ENCODE data around the gene UBE2C.

The UBE2C gene

GRCh38 chr20:45798935-45799642 is 13.4 kb upstream of the UBE2C start:
- H3K4me3 ChIP-seq (ENCODE audit: low read depth, low read length), result no peak overlapping the region
- peak; percentile 69 for DNase-seq (ENCODE audit: low read depth)
- TF ChIP-seq CTCF (IDR thresholded peaks at IDR 0.05; ENCODE audit: insufficient read depth, low read depth, low read length, missing control alignments), result peak; percentile 81

- no peak for TF ChIP-seq CTCF (IDR thresholded peaks at IDR 0.05; ENCODE audit: insufficient read depth, low read depth, low read length, missing control alignments)
- H3K4me3 ChIP-seq (ENCODE audit: low read depth, low read length), result no peak overlapping the region
- no peak for DNase-seq (ENCODE audit: low read depth)
Measured at GRCh38 chr20:45801851-45802250, 10.6 kb upstream of the UBE2C start.

DNA sequence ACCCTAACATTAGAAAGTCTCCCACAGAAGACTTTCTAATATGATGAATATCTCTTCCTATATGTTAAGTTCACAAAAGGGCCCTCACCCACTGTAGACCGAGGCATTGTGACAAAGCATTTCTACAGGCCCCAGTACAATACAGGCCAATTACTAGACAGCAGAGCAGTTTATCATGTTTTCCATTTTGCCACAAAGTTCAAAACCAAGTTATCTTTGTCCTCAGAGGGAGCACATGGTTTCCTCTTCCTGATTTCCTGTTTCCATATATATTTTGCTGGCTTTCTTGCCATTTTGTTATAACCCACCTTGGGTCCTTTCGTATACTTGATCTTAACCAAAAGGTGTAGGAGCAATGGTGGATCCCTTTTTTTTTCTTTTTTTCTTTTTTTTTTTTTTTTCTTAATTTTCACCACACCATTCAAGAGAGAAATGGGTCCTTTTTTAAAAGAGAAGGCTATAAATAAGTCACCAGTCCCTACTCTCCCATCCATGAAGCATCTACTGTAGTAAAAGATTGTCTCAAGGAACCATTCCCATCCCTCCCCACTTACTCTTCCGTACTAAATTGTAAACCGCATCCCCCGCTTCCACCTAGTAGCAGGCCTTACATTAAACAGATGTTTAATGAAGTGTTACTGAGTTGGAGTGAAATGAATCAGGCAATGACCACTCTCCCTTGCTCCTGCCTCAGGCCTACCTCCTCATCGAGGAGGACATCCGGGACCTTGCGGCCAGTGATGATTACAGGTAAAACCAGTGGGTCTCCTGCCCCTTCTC is 2.1 kb upstream of the UBE2C start:
- no peak for TF ChIP-seq CTCF (IDR thresholded peaks at IDR 0.05; ENCODE audit: insufficient read depth, low read depth, low read length, missing control alignments)
- no peak overlapping the region for H3K4me3 ChIP-seq (ENCODE audit: low read depth, low read length)
- DNase-seq (ENCODE audit: low read depth), result no peak

DNA sequence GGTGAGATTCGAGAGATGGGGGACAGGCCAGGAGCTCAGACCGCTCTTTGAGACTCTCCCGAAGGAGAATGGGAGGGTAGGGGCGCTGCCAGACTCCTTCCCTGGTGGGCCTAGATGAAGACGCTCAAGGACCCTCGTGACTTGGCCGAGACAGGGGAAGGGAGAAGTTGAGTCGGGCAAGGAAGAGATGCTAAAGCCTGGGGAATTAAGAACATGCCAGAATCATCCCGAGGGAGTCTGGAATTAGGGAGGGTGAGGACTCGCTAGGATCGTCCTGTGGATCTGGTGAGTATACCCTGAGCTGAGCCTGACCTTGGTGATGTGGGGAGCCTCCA is 529 bp downstream of the UBE2C start:
- TF ChIP-seq CTCF (IDR thresholded peaks at IDR 0.05; ENCODE audit: insufficient read depth, low read depth, low read length, missing control alignments), result no peak
- H3K4me3 ChIP-seq (ENCODE audit: low read depth, low read length), result peak overlapping the region; percentile 92
- DNase-seq (ENCODE audit: low read depth), result no peak

DNA sequence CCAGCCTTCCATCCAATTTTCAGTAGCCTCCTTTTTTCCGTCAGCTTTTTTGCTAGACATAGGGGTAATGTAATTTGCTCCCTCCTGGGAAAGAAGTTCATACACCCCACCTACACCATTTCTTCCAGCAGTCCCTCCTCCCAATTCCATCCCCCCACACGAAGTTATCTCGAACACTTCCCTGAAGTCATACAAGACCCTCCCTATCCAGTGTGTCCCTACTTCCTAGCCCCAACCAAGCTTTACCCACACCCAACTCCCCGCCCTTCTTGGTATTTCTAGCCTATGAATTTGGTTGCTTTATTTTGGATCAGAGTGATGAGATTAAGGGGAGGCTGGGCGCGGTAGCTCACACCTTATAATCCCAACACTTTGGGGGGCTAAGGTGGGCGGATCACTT is 1.0 kb downstream of the UBE2C start:
- no peak for TF ChIP-seq CTCF (IDR thresholded peaks at IDR 0.05; ENCODE audit: insufficient read depth, low read depth, low read length, missing control alignments)
- no peak for DNase-seq (ENCODE audit: low read depth)
- H3K4me3 ChIP-seq (ENCODE audit: low read depth, low read length), result peak overlapping the region; percentile 92

DNA sequence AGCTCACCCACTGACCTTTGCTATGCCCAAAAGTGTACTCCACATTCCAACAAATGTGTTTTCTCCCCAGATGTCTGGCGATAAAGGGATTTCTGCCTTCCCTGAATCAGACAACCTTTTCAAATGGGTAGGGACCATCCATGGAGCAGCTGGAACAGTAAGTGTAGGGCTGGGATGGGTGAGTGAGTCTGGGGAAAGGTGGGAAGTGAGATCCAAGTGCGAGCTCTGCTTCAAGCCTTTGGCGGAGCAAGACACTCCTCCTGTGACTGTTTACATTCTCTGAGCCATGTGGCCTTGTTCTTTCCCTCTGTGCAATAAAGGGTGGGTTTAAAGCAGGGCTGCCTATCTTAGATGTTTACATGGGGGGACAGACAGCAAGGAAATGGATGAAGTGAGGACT is 1.9 kb downstream of the UBE2C start:
- DNase-seq (ENCODE audit: low read depth), result no peak
- TF ChIP-seq CTCF (IDR thresholded peaks at IDR 0.05; ENCODE audit: insufficient read depth, low read depth, low read length, missing control alignments), result no peak
- H3K4me3 ChIP-seq (ENCODE audit: low read depth, low read length), result peak overlapping the region; percentile 92

Data from GM12865 (cell line).